Measurements from ENCODE around the gene WDR74. TPM values are rescaled to one million over a fixed set of nuclear protein-coding genes. Genes with fewer than 3 reads are reported as not detected.

Gene WDR74
- total RNA-seq, 1 experiment from 2014 or later, result 110 TPM

DNA sequence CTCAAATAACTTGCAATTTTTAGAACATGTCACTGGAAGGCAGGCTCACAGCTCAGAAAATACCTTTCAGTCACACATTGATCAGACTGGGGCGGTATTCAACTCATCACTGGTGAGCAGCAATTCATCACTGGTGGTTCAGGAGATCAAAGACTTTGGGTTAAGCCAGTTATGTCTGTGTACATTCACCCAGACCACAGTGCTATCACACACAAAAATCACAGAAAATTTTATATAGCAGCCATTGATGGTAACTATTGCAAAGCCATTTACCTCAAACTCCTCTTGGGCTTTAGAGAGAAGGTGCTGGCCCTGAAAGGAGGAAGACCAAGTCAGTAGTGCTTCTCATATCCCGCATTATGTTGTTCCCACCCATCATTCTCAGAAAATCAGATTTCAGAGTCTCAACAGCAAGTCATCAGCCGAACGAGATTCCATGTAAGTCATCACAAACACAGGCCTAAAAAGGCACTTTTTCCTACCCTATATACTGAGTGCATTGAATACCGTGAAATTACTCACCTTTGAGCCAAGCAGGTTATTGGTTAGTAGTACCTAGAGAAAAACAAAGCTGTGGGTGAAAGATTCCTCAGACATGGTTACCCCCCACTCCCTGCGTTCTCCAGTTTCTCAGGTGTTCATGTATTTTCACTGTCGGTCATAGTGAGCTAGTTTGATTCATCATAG is 14.0 kb upstream of the WDR74 start:
- TF ChIP-seq, protein P1, sequence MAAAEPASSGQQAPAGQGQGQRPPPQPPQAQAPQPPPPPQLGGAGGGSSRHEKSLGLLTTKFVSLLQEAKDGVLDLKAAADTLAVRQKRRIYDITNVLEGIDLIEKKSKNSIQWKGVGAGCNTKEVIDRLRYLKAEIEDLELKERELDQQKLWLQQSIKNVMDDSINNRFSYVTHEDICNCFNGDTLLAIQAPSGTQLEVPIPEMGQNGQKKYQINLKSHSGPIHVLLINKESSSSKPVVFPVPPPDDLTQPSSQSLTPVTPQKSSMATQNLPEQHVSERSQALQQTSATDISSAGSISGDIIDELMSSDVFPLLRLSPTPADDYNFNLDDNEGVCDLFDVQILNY (CRISPR knock-in tag; IDR thresholded peaks at IDR 0.05), result no peak
- TF ChIP-seq, protein P2, sequence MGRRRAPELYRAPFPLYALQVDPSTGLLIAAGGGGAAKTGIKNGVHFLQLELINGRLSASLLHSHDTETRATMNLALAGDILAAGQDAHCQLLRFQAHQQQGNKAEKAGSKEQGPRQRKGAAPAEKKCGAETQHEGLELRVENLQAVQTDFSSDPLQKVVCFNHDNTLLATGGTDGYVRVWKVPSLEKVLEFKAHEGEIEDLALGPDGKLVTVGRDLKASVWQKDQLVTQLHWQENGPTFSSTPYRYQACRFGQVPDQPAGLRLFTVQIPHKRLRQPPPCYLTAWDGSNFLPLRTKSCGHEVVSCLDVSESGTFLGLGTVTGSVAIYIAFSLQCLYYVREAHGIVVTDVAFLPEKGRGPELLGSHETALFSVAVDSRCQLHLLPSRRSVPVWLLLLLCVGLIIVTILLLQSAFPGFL (CRISPR knock-in tag; IDR thresholded peaks at IDR 0.05; ENCODE audit: borderline replicate concordance), result no peak
- TF ChIP-seq, protein P3, sequence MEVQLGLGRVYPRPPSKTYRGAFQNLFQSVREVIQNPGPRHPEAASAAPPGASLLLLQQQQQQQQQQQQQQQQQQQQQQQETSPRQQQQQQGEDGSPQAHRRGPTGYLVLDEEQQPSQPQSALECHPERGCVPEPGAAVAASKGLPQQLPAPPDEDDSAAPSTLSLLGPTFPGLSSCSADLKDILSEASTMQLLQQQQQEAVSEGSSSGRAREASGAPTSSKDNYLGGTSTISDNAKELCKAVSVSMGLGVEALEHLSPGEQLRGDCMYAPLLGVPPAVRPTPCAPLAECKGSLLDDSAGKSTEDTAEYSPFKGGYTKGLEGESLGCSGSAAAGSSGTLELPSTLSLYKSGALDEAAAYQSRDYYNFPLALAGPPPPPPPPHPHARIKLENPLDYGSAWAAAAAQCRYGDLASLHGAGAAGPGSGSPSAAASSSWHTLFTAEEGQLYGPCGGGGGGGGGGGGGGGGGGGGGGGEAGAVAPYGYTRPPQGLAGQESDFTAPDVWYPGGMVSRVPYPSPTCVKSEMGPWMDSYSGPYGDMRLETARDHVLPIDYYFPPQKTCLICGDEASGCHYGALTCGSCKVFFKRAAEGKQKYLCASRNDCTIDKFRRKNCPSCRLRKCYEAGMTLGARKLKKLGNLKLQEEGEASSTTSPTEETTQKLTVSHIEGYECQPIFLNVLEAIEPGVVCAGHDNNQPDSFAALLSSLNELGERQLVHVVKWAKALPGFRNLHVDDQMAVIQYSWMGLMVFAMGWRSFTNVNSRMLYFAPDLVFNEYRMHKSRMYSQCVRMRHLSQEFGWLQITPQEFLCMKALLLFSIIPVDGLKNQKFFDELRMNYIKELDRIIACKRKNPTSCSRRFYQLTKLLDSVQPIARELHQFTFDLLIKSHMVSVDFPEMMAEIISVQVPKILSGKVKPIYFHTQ (CRISPR knock-in tag; IDR thresholded peaks at IDR 0.05), result 0 out of 2 replicates have a peak, but pooled peaks have one; percentile 19
- TF ChIP-seq RORB (CRISPR knock-in tag; IDR thresholded peaks at IDR 0.05) (no peak), CREM (CRISPR knock-in tag; IDR thresholded peaks at IDR 0.05) (no peak), SOX15 (CRISPR knock-in tag; IDR thresholded peaks at IDR 0.05) (no peak), NFATC4 (CRISPR knock-in tag; IDR thresholded peaks at IDR 0.05) (0 out of 2 replicates have a peak, but pooled peaks have one; percentile 10), ZNF423 (CRISPR knock-in tag; IDR thresholded peaks at IDR 0.05) (no peak), ZNF671 (CRISPR knock-in tag; IDR thresholded peaks at IDR 0.05) (peak; percentile 65; the same call in 1 of the 2 replicates), EMX1 (CRISPR knock-in tag; IDR thresholded peaks at IDR 0.05) (peak; percentile 64; the same call in 1 of the 2 replicates), USF1 (CRISPR knock-in tag; IDR thresholded peaks at IDR 0.05) (no peak), ZNF232 (CRISPR knock-in tag; IDR thresholded peaks at IDR 0.05) (no peak)
- TF ChIP-seq, protein P4, sequence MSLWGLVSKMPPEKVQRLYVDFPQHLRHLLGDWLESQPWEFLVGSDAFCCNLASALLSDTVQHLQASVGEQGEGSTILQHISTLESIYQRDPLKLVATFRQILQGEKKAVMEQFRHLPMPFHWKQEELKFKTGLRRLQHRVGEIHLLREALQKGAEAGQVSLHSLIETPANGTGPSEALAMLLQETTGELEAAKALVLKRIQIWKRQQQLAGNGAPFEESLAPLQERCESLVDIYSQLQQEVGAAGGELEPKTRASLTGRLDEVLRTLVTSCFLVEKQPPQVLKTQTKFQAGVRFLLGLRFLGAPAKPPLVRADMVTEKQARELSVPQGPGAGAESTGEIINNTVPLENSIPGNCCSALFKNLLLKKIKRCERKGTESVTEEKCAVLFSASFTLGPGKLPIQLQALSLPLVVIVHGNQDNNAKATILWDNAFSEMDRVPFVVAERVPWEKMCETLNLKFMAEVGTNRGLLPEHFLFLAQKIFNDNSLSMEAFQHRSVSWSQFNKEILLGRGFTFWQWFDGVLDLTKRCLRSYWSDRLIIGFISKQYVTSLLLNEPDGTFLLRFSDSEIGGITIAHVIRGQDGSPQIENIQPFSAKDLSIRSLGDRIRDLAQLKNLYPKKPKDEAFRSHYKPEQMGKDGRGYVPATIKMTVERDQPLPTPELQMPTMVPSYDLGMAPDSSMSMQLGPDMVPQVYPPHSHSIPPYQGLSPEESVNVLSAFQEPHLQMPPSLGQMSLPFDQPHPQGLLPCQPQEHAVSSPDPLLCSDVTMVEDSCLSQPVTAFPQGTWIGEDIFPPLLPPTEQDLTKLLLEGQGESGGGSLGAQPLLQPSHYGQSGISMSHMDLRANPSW (CRISPR knock-in tag; conservative IDR thresholded peaks at IDR 0.05; ENCODE audit: low read depth), result no peak
- TF ChIP-seq, protein P5, sequence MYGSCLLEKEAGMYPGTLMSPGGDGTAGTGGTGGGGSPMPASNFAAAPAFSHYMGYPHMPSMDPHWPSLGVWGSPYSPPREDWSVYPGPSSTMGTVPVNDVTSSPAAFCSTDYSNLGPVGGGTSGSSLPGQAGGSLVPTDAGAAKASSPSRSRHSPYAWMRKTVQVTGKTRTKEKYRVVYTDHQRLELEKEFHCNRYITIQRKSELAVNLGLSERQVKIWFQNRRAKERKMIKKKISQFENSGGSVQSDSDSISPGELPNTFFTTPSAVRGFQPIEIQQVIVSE (CRISPR knock-in tag; IDR thresholded peaks at IDR 0.05; ENCODE audit: borderline replicate concordance), result no peak
- TF ChIP-seq, protein P6, sequence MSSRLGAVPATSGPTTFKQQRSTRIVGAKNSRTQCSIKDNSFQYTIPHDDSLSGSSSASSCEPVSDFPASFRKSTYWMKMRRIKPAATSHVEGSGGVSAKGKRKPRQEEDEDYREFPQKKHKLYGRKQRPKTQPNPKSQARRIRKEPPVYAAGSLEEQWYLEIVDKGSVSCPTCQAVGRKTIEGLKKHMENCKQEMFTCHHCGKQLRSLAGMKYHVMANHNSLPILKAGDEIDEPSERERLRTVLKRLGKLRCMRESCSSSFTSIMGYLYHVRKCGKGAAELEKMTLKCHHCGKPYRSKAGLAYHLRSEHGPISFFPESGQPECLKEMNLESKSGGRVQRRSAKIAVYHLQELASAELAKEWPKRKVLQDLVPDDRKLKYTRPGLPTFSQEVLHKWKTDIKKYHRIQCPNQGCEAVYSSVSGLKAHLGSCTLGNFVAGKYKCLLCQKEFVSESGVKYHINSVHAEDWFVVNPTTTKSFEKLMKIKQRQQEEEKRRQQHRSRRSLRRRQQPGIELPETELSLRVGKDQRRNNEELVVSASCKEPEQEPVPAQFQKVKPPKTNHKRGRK (CRISPR knock-in tag; IDR thresholded peaks at IDR 0.05; ENCODE audit: borderline replicate concordance), result 0 out of 2 replicates have a peak, but pooled peaks have one; percentile 32
- TF ChIP-seq, protein P7, sequence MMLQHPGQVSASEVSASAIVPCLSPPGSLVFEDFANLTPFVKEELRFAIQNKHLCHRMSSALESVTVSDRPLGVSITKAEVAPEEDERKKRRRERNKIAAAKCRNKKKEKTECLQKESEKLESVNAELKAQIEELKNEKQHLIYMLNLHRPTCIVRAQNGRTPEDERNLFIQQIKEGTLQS (CRISPR knock-in tag; conservative IDR thresholded peaks at IDR 0.05), result no peak
- TF ChIP-seq, protein P8, sequence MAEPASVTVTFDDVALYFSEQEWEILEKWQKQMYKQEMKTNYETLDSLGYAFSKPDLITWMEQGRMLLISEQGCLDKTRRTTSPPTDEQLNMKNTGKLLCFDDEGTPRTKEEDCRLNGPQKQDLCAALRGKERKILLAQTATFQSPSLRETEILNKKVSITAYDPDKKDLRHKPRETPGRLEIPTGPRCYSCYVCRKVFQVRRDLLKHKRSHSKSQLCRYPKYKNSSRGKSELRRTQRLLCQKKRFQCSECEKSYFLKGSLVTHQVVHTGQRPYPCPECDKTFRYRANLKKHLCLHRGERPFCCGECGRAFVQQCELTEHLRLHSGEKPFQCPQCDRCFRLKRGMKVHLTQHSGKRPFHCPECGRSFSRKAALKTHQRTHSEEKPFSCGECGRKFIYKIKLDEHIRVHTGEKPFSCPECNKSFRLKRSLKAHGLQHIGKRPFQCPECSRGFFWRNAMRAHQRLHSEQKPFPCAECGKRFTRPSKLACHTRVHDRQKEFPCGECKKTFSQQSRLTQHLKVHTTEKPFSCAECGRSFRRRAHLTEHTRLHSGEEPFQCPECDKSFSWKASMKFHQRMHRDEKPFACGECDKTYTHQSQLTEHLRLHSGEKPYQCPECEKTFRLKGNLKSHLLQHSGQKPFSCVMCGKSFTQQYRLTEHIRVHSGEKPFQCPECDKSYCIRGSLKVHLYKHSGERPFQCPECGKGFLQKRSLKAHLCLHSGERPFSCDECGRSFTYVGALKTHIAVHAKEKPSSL (CRISPR knock-in tag; conservative IDR thresholded peaks at IDR 0.05), result no peak
- POLR2A ChIA-PET, result interaction anchor here (1.2 to 5.4 kb wide), 4 partner anchors 13 to 67 kb away, joined by 3 to 83 read pairs (median 24); partner anchors contain the start of genes SLC3A2, STX5 and WDR74
- Mint-ChIP-seq H3K4me1 (peaks cover 41% of the 10 kb centered on the region), H3K36me3 (peaks cover 47% of the 10 kb centered on the region), H3K27me3 (ENCODE audit: low read depth) (0 out of 2 replicates have a peak, but pooled peaks cover 4% of the 10 kb centered on the region), H3K4me3 (peak overlapping the region; percentile 99), H3K27ac (peak overlapping the region; percentile 95), H3K9me3 (no peaks in the 10 kb centered on the region)
- DNase-seq (ENCODE audit: low spot score), result no peak
- no peak for ATAC-seq
- CTCF ChIA-PET, result interaction anchor here (0.8 kb wide), 1 partner anchor 9 kb away, joined by 3 read pairs; no protein-coding TSS in a partner anchor

All from WTC11 (cell line).